WTC11 (cell line): Measurements from ENCODE around the gene RNF11. TPM values are rescaled to one million over a fixed set of nuclear protein-coding genes. Genes with fewer than 3 reads are reported as not detected.

ENCODE experiments used
- ATAC-seq: fragments of 200-7000 bp; cut with Tn5 transposase; 2 replicates; pipeline ENCODE4 v1.10.0; 2021; ENCODE audit warnings: mild to moderate bottlenecking, moderate library complexity
- CTCF ChIA-PET: fragments of 300-600 bp; sonication (Branson Sonifier 250); formaldehyde crosslinking; loops from one replicate; lab custom pipeline; 2021; ENCODE audit warnings: antibody characterized with exemption; lab: Charles Lee
- POLR2A ChIA-PET: fragments of 350-600 bp; sonication (Branson Sonifier 250); formaldehyde crosslinking; loops from one replicate; lab custom pipeline; 2021; ENCODE audit warnings: antibody characterized with exemption; lab: Charles Lee
- DNase-seq: peaks from one replicate; pipeline ENCODE4 v3.0.0; 2021; ENCODE audit warnings: low spot score
- H3K27ac Mint-ChIP-seq: 2 replicates; pipeline ENCODE4 v1.8.0; 2021; ENCODE audit warnings: mixed read lengths
- H3K27me3 Mint-ChIP-seq: 2 replicates; pipeline ENCODE4 v1.8.0; 2021; ENCODE audit warnings: low read depth, mild to moderate bottlenecking, moderate library complexity, mixed read lengths
- H3K36me3 Mint-ChIP-seq: 2 replicates; pipeline ENCODE4 v1.8.0; 2021; ENCODE audit warnings: mixed read lengths
- H3K4me1 Mint-ChIP-seq: 2 replicates; pipeline ENCODE4 v1.8.0; 2022; ENCODE audit warnings: mixed read lengths
- H3K4me3 Mint-ChIP-seq: 2 replicates; pipeline ENCODE4 v1.8.0; 2021; ENCODE audit warnings: mild to moderate bottlenecking, moderate library complexity, mixed read lengths
- H3K9me3 Mint-ChIP-seq: 2 replicates; pipeline ENCODE4 v1.8.0; 2021; ENCODE audit warnings: mixed read lengths
- AFF4 ChIP-seq: sonication (generic); formaldehyde crosslinking; IDR thresholded peaks from 2 replicates; pipeline ENCODE4 v1.8.1; 2023; ENCODE audit warnings: mild to moderate bottlenecking, missing genetic modification reagents, borderline replicate concordance
- ARID4B ChIP-seq: sonication (generic); formaldehyde crosslinking; IDR thresholded peaks from 2 replicates; pipeline ENCODE4 v1.8.0; 2023; ENCODE audit warnings: missing genetic modification reagents, mild to moderate bottlenecking, borderline replicate concordance
- ATF6 ChIP-seq: sonication (generic); formaldehyde crosslinking; IDR thresholded peaks from 2 replicates; pipeline ENCODE4 v1.8.1; 2023; ENCODE audit warnings: mild to moderate bottlenecking, missing genetic modification reagents
- CTCF ChIP-seq: fragments of 200-600 bp; IDR thresholded peaks from 2 replicates; pipeline ENCODE4 v1.8.0; 2022; ENCODE audit warnings: antibody characterized with exemption
- GABPB1 ChIP-seq: sonication (generic); formaldehyde crosslinking; IDR thresholded peaks from 2 replicates; pipeline ENCODE4 v1.8.1; 2023; ENCODE audit warnings: mild to moderate bottlenecking, missing genetic modification reagents
- JUN ChIP-seq: sonication (generic); formaldehyde crosslinking; IDR thresholded peaks from 2 replicates; pipeline ENCODE4 v1.8.0; 2023; ENCODE audit warnings: mild to moderate bottlenecking, missing genetic modification reagents
- RORB ChIP-seq: fragments of 250-450 bp; sonication (Bioruptor Pico); IDR thresholded peaks from 2 replicates; pipeline ENCODE4 v1.9.0; 2021; ENCODE audit warnings: mild to moderate bottlenecking
- SMAD3 ChIP-seq: sonication (generic); formaldehyde crosslinking; IDR thresholded peaks from 2 replicates; pipeline ENCODE4 v1.8.0; 2022; ENCODE audit warnings: missing genetic modification reagents, mild to moderate bottlenecking, borderline replicate concordance
- TEAD1 ChIP-seq: sonication (generic); formaldehyde crosslinking; IDR thresholded peaks from 2 replicates; pipeline ENCODE4 v1.8.0; 2022; ENCODE audit warnings: mild to moderate bottlenecking, missing genetic modification reagents
- TP53 ChIP-seq: sonication (generic); formaldehyde crosslinking; IDR thresholded peaks from 2 replicates; pipeline ENCODE4 v1.8.1; 2023; ENCODE audit warnings: mild to moderate bottlenecking, missing genetic modification reagents
- ZNF317 ChIP-seq: sonication (generic); formaldehyde crosslinking; IDR thresholded peaks from 2 replicates; pipeline ENCODE4 v1.8.1; 2023; ENCODE audit warnings: low read depth, mild to moderate bottlenecking, moderate library complexity, missing genetic modification reagents, borderline replicate concordance
- ZNF671 ChIP-seq: fragments of 250-450 bp; sonication (Bioruptor Pico); IDR thresholded peaks from 2 replicates; pipeline ENCODE4 v1.8.0; 2021; ENCODE audit warnings: mild to moderate bottlenecking
- total RNA-seq: library from RNA; stranded (reverse); gene quantifications from 3 replicates; pipeline ENCODE4 v1.2.3, GENCODE V29; 2021
- TF ChIP-seq, protein P1 (sequence below): sonication (generic); formaldehyde crosslinking; IDR thresholded peaks from 2 replicates; pipeline ENCODE4 v1.8.1; 2022; ENCODE audit warnings: low read depth, missing genetic modification reagents, borderline replicate concordance

Gene RNF11
- total RNA-seq, 1 experiment from 2014 or later = 46.1 TPM

DNA sequence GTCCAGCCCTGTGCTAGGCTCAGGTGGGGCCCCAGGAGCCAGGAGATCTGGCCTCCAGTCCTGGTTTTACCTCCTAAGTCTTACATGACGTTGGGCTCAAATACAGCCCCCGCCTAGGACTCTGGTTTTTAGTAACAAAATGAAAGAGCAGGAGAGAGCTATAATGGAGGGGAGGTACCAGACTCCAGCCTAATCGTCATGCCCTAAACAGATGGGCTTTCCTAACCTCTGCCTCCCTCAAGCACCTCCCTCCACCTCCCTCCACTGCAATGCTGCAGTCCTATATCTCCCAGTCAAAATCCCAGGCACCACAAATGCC, 65.7 kb downstream of the RNF11 start:
- no peak for DNase-seq

DNA sequence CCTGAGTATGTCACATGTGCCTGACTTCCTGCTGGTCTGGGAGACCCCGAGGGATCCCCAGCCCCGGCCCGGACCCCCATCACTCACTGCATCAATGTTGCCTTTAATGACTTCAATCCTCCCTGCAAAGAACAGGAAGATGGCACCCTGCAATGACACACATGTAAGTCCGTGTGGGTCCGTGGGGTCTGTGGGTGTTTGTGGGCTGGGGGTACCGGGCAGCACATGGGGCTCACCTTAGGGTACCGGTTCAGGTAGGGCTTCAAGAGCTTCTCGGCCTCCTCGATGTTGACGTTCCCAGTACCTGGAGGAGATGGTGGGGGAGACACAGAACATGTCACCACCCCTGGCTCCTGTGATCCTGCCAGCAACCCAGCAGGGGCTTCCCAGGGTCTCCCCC, 66.2 kb downstream of the RNF11 start:
- TF ChIP-seq JUN (CRISPR knock-in tag) = no peak
- POLR2A ChIA-PET = no interaction called here

More for the DNA sequence above, 65.7 kb downstream of the RNF11 start:
- ChIA-PET POLR2A (no interaction called here), CTCF (interaction anchor here (0.5 kb wide), 1 partner anchor 17 kb away, joined by 3 read pairs; no protein-coding TSS in a partner anchor)
- Mint-ChIP-seq H3K4me3 (no peak overlapping the region), H3K27me3 (peaks cover 13% of the 10 kb centered on the region), H3K36me3 (0 out of 2 replicates have a peak, but pooled peaks cover 2% of the 10 kb centered on the region), H3K9me3 (peaks cover 9% of the 10 kb centered on the region; the same call in 1 of the 2 replicates), H3K27ac (no peak overlapping the region)
- ATAC-seq = no peak
- TF ChIP-seq ZNF671 (CRISPR knock-in tag) (no peak), CTCF (no peak), AFF4 (CRISPR knock-in tag) (no peak), TP53 (CRISPR knock-in tag) (no peak), GABPB1 (CRISPR knock-in tag) (no peak)
- TF ChIP-seq, all 79 proteins: peak for 0
- H3K4me1 Mint-ChIP-seq = peaks cover 9% of the 10 kb centered on the region; the same call in 1 of the 2 replicates

GRCh38 chr1:51302746-51303145, 66.7 kb downstream of the RNF11 start:
- peaks cover 8% of the 10 kb centered on the region for H3K27me3 Mint-ChIP-seq
- H3K4me1 Mint-ChIP-seq = peaks cover 5% of the 10 kb centered on the region; the same call in 1 of the 2 replicates
- CTCF ChIA-PET = interaction anchor here (0.6 kb wide), 1 partner anchor 18 kb away, joined by 3 read pairs; no protein-coding TSS in a partner anchor
- POLR2A ChIA-PET = no interaction called here
- no peak for ATAC-seq
- DNase-seq = no peak
- peaks cover 9% of the 10 kb centered on the region; the same call in 1 of the 2 replicates for H3K9me3 Mint-ChIP-seq
- H3K27ac Mint-ChIP-seq = no peak overlapping the region
- 0 out of 2 replicates have a peak, but pooled peaks cover 2% of the 10 kb centered on the region for H3K36me3 Mint-ChIP-seq
- H3K4me3 Mint-ChIP-seq = no peak overlapping the region
- TF ChIP-seq, protein P1, sequence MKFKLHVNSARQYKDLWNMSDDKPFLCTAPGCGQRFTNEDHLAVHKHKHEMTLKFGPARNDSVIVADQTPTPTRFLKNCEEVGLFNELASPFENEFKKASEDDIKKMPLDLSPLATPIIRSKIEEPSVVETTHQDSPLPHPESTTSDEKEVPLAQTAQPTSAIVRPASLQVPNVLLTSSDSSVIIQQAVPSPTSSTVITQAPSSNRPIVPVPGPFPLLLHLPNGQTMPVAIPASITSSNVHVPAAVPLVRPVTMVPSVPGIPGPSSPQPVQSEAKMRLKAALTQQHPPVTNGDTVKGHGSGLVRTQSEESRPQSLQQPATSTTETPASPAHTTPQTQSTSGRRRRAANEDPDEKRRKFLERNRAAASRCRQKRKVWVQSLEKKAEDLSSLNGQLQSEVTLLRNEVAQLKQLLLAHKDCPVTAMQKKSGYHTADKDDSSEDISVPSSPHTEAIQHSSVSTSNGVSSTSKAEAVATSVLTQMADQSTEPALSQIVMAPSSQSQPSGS = no peak
- no peak for TF ChIP-seq ZNF317 (CRISPR knock-in tag)
- no peak for TF ChIP-seq ATF6 (CRISPR knock-in tag)
- no peak for TF ChIP-seq AFF4 (CRISPR knock-in tag)
- TF ChIP-seq ARID4B (CRISPR knock-in tag) = no peak
- no peak for TF ChIP-seq TEAD1 (CRISPR knock-in tag)
- TF ChIP-seq RORB (CRISPR knock-in tag) = no peak
- no peak for TF ChIP-seq SMAD3 (CRISPR knock-in tag)

More for the DNA sequence above, 66.2 kb downstream of the RNF11 start:
- Mint-ChIP-seq H3K36me3 (0 out of 2 replicates have a peak, but pooled peaks cover 2% of the 10 kb centered on the region), H3K27me3 (peaks cover 11% of the 10 kb centered on the region), H3K9me3 (peaks cover 9% of the 10 kb centered on the region; the same call in 1 of the 2 replicates), H3K4me3 (no peak overlapping the region), H3K4me1 (peaks cover 9% of the 10 kb centered on the region; the same call in 1 of the 2 replicates), H3K27ac (no peak overlapping the region)
- DNase-seq = no peak
- ATAC-seq = no peak
- CTCF ChIA-PET = no interaction called here
